Measurements from ENCODE around the gene TSNAXIP1. TPM values are rescaled to one million over a fixed set of nuclear protein-coding genes. Genes with fewer than 3 reads are reported as not detected.

The TSNAXIP1 gene
- total RNA-seq, 1 experiment from 2014 or later: 1.9 TPM

DNA sequence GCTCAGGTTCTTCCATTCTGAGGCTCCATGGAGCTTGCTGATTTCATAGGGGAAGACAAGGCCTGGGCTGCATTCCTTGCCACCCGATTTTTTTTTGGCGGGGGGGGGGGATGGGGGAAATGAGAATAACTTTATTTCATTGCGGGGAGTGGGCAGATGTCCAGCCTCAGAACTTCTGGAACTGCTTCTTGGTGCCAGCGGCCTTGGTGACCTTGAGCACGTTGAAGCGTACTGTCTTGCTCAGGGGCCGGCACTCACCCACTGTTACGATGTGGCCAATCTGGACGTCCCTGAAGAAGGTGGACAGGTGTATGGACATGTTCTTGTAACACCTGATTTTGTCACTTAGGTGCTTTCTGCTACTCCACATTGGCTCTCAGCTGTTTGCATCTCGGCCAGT, 49.1 kb downstream of the TSNAXIP1 start:
- intact Hi-C loops (cut with micrococcal nuclease; ENCODE audit: unreplicated experiment): loop anchor here (5.0 kb wide), 2 partner anchors 138 to 178 kb away; partner anchors contain the start of gene GFOD2
- 0 out of 2 replicates have a peak, but pooled peaks cover 7% of the 10 kb centered on the region for H3K36me3 ChIP-seq (ENCODE audit: low read depth)
- BruUV-seq (replicated peaks): no TSS peak
- H3K9me2 ChIP-seq (ENCODE audit: insufficient read depth): no peaks in the 10 kb centered on the region
- H3K4me1 ChIP-seq (replicated peaks; ENCODE audit: insufficient read depth): peaks cover 44% of the 10 kb centered on the region
- H3K27ac ChIP-seq: no peak overlapping the region
- TF ChIP-seq, protein P1, sequence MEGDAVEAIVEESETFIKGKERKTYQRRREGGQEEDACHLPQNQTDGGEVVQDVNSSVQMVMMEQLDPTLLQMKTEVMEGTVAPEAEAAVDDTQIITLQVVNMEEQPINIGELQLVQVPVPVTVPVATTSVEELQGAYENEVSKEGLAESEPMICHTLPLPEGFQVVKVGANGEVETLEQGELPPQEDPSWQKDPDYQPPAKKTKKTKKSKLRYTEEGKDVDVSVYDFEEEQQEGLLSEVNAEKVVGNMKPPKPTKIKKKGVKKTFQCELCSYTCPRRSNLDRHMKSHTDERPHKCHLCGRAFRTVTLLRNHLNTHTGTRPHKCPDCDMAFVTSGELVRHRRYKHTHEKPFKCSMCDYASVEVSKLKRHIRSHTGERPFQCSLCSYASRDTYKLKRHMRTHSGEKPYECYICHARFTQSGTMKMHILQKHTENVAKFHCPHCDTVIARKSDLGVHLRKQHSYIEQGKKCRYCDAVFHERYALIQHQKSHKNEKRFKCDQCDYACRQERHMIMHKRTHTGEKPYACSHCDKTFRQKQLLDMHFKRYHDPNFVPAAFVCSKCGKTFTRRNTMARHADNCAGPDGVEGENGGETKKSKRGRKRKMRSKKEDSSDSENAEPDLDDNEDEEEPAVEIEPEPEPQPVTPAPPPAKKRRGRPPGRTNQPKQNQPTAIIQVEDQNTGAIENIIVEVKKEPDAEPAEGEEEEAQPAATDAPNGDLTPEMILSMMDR (conservative IDR thresholded peaks at IDR 0.05): no peak
- TF ChIP-seq EZH2 (IDR thresholded peaks at IDR 0.05; ENCODE audit: low read depth): no peak
- ChIA-PET CTCF (no interaction called here), POLR2A (ENCODE audit: unreplicated experiment) (no interaction called here)
- no peak for DNase-seq
- no peaks in the 10 kb centered on the region for H3K9me3 ChIP-seq (ENCODE audit: insufficient read depth, low read depth)
- peaks cover 94% of the 10 kb centered on the region for H4K20me1 ChIP-seq (ENCODE audit: insufficient read depth)
- no peaks in the 10 kb centered on the region for H3K27me3 ChIP-seq (ENCODE audit: insufficient read depth, low read depth)
- H3K4me2 ChIP-seq: no peak overlapping the region
- peaks cover 92% of the 10 kb centered on the region for H3K79me2 ChIP-seq (ENCODE audit: low read depth)
- no peak overlapping the region for H2AFZ ChIP-seq
- H3K4me3 ChIP-seq: no peak overlapping the region
- H3F3A ChIP-seq (ENCODE audit: insufficient read depth, low read depth): peaks cover 52% of the 10 kb centered on the region

DNA sequence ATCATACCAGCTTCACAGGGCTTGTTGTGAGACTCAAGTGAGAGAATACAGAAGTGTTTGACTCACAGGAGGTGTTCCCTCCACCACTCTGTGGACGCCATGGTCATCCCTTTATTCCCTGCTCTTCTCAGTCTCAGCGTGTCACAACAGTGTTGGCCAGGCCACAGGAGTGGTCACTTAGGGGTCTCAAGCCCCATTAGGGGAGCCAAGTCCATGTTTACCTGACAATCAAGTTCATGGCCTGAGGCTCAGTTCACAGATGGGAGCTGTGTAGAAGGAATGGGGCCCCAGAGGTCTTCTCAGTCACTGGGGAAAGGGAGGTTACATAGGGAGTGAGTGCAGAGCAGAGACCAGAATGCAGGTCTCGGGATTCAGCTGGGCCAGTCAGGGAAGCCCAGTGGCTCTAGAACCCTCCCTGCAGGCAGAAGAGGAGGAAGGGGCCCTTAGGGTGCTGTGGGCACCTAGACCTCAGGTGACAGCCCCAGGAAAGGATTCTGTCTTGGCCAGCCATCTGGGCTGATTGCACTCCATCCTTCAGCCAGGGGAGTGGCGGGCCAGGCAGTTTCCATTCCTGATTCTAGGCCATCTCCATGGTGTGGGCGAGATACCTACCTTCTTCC, 50.3 kb downstream of the TSNAXIP1 start:
- no peak overlapping the region for H3K4me3 ChIP-seq
- H3K9me2 ChIP-seq (ENCODE audit: insufficient read depth): no peaks in the 10 kb centered on the region
- peaks cover 52% of the 10 kb centered on the region for H3K4me1 ChIP-seq (replicated peaks; ENCODE audit: insufficient read depth)
- ChIA-PET POLR2A (ENCODE audit: unreplicated experiment) (interaction anchor here (0.5 to 1.1 kb wide), 2 partner anchors 180 to 388 kb away, joined by 4 to 5 read pairs; partner anchors contain the start of gene PLA2G15), CTCF (no interaction called here)
- peaks cover 54% of the 10 kb centered on the region for H3F3A ChIP-seq (ENCODE audit: insufficient read depth, low read depth)
- no peaks in the 10 kb centered on the region for H3K27me3 ChIP-seq (ENCODE audit: insufficient read depth, low read depth)
- no peaks in the 10 kb centered on the region for H3K9me3 ChIP-seq (ENCODE audit: insufficient read depth, low read depth)
- intact Hi-C loops (cut with micrococcal nuclease; ENCODE audit: unreplicated experiment): loop anchor here (5.0 kb wide), 2 partner anchors 140 to 180 kb away; partner anchors contain the start of gene GFOD2
- peaks cover 92% of the 10 kb centered on the region for H3K79me2 ChIP-seq (ENCODE audit: low read depth)
- DNase-seq: no peak
- no peak overlapping the region for H2AFZ ChIP-seq
- peaks cover 94% of the 10 kb centered on the region for H4K20me1 ChIP-seq (ENCODE audit: insufficient read depth)
- peak overlapping the region; percentile 41 for H3K27ac ChIP-seq
- BruUV-seq (replicated peaks): no TSS peak
- TF ChIP-seq EZH2 (IDR thresholded peaks at IDR 0.05; ENCODE audit: low read depth): no peak
- TF ChIP-seq, protein P1 (conservative IDR thresholded peaks at IDR 0.05): no peak
- peaks cover 13% of the 10 kb centered on the region; the same call in 1 of the 2 replicates for H3K36me3 ChIP-seq (ENCODE audit: low read depth)
- H3K4me2 ChIP-seq: peak overlapping the region; percentile 39

DNA sequence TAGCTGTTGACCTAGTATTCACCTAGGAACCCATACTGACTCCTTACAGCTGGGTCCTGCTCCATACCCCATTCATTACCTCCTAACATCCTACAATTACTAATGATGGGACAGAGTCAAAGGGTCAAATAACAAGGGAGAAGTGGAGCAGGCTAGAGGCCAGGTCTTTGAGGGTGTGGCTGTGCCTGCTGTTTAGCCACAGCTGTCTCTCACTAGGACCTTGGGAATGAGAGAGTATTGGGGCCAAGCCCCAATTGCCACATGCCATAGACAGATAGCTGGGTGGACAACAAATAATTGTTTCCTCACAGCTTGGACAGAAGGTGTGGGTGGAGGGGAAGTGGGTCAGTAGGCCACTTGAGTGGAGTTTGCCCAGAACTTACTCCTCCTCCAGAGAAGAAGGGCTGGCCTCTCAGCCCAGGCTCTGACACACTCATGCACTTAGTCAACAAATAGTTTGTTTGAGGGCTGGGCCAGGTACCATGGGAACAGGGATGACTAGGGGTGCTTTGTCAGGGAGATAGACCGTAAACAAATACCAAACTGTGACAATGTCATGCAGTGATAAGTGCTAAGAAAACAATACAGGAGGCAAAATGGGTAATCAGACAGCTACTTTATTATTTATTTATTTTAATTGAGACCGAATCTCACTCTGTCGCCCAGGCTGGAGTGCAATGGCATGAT, 51.0 kb downstream of the TSNAXIP1 start:
- no TSS peak for BruUV-seq (replicated peaks)
- Histone ChIP-seq H3K36me3 (ENCODE audit: low read depth) (peaks cover 15% of the 10 kb centered on the region; the same call in 1 of the 2 replicates), H4K20me1 (ENCODE audit: insufficient read depth) (peaks cover 95% of the 10 kb centered on the region), H2AFZ (no peak overlapping the region), H3K4me1 (replicated peaks; ENCODE audit: insufficient read depth) (peaks cover 52% of the 10 kb centered on the region), H3K4me2 (peak overlapping the region; percentile 62), H3K9me3 (ENCODE audit: insufficient read depth, low read depth) (no peaks in the 10 kb centered on the region), H3K9me2 (ENCODE audit: insufficient read depth) (no peaks in the 10 kb centered on the region), H3K27ac (peak overlapping the region; percentile 69), H3K79me2 (ENCODE audit: low read depth) (peaks cover 92% of the 10 kb centered on the region), H3K4me3 (no peak overlapping the region; the same call in 1 of the 2 replicates), H3K27me3 (ENCODE audit: insufficient read depth, low read depth) (no peaks in the 10 kb centered on the region), H3F3A (ENCODE audit: insufficient read depth, low read depth) (peaks cover 54% of the 10 kb centered on the region)
- peak; percentile 88 to 98 for DNase-seq
- ChIA-PET POLR2A (ENCODE audit: unreplicated experiment) (interaction anchor here (0.5 to 1.1 kb wide), 4 partner anchors 13 to 387 kb away, joined by 3 to 8 read pairs (median 4); partner anchors contain the start of gene PLA2G15), CTCF (interaction anchor here (0.6 kb wide), 1 partner anchor 183 kb away, joined by 3 read pairs; no protein-coding TSS in a partner anchor)
- TF ChIP-seq, protein P1 (conservative IDR thresholded peaks at IDR 0.05): no peak
- TF ChIP-seq EZH2 (IDR thresholded peaks at IDR 0.05; ENCODE audit: low read depth): no peak
- intact Hi-C loops (cut with micrococcal nuclease; ENCODE audit: unreplicated experiment): loop anchor here (5.0 kb wide), 2 partner anchors 140 to 180 kb away; partner anchors contain the start of gene GFOD2
